Endothelial cell of umbilical vein (primary cell): ENCODE measurements around the gene RDH14. TPM values are rescaled to one million over a fixed set of nuclear protein-coding genes. Genes with fewer than 3 reads are reported as not detected.

Experiments used
- BruUV-seq: library from RNA; stranded (reverse); fragments of 400-500 nt; replicated peaks from 2 replicates; lab custom pipeline; 2021; lab: Mats Ljungman, UMichigan
- CTCF ChIA-PET: fragments of 300-600, 350-600 bp; sonication (Branson Sonifier 250); formaldehyde crosslinking; loops from one replicate; lab custom pipeline; 2021; ENCODE audit warnings: antibody characterized with exemption, inconsistent platforms; lab: Charles Lee
- POLR2A ChIA-PET: fragments of 300-600, 350-600 bp; sonication (Branson Sonifier 250); formaldehyde crosslinking; loops from one replicate; lab custom pipeline; 2021; ENCODE audit warnings: antibody characterized with exemption, inconsistent platforms; lab: Charles Lee
- DNase-seq: peaks from one replicate; pipeline ENCODE4 v3.0.0-alpha.2; 2011; ENCODE audit warnings: low read depth, low spot score
- FAIRE-seq: peaks from 2 replicates; lab custom pipeline; 2011; peaks lifted over from hg19 to GRCh38; lab: Jason Lieb, UNC
- H2AFZ ChIP-seq: 2 replicates; pipeline ENCODE4 v1.6.0; 2012; ENCODE audit warnings: low read depth, low read length, control low read depth, inconsistent platforms
- H3K27ac ChIP-seq: 2 replicates; pipeline ENCODE4 v1.5.1; 2011; ENCODE audit warnings: low read depth, mild to moderate bottlenecking, control low read depth, low read length, moderate library complexity; ENCODE audit not compliant: insufficient read depth
- H3K27me3 ChIP-seq, 2 experiments: 2 replicates each; pipeline versions ENCODE4 v1.6.0 to v1.6.1; 2011; ENCODE audit warnings: low read length in 2 of 2, mixed read lengths in 1 of 2; ENCODE audit not compliant: control insufficient read depth in 2 of 2, insufficient read depth in 2 of 2
- H3K36me3 ChIP-seq, 2 experiments: 2 replicates in 1 of 2; 3 replicates in 1 of 2; pipeline ENCODE4 v1.5.1; 2011; ENCODE audit warnings: low read length in 2 of 2, mild to moderate bottlenecking in 1 of 2, moderate library complexity in 1 of 2; ENCODE audit not compliant: control insufficient read depth in 2 of 2, insufficient read depth in 2 of 2; ENCODE audit errors: extremely low read depth in 1 of 2
- H3K4me1 ChIP-seq: 3 replicates; pipeline ENCODE4 v1.5.1; 2011; ENCODE audit warnings: mild to moderate bottlenecking, low read length; ENCODE audit not compliant: control insufficient read depth, insufficient read depth; ENCODE audit errors: extremely low read depth
- H3K4me2 ChIP-seq: 2 replicates; pipeline ENCODE4 v1.6.1; 2011; ENCODE audit warnings: low read length, control low read depth, mixed read lengths; ENCODE audit not compliant: insufficient read depth
- H3K4me3 ChIP-seq, 3 experiments: fragments of 200-600 bp in 1 of 3; sonication (generic), shearing (Covaris generic) in 1 of 3; replicated peaks in 1 of 3; 2 replicates each; pipeline ENCODE4 v1.5.1; 2011 to 2016; ENCODE audit warnings: control low read depth in 3 of 3, low read length in 3 of 3, mild to moderate bottlenecking in 2 of 3, inconsistent platforms in 1 of 3, low read depth in 1 of 3, moderate library complexity in 1 of 3; ENCODE audit not compliant: insufficient read depth in 1 of 3
- H3K79me2 ChIP-seq: 2 replicates; pipeline ENCODE4 v1.6.0; 2012; ENCODE audit warnings: low read length, inconsistent platforms; ENCODE audit not compliant: control insufficient read depth, insufficient read depth
- H3K9ac ChIP-seq: replicated peaks from 2 replicates; pipeline ENCODE3; 2011; ENCODE audit warnings: low read length, control low read depth; ENCODE audit not compliant: insufficient read depth; ENCODE audit errors: extremely low read depth
- H3K9me1 ChIP-seq: replicated peaks from 3 replicates; pipeline ENCODE4 v1.6.0; 2011; ENCODE audit warnings: mild to moderate bottlenecking, low read length; ENCODE audit not compliant: control insufficient read depth, insufficient read depth; ENCODE audit errors: extremely low read depth
- H3K9me3 ChIP-seq: replicated peaks from 2 replicates; pipeline ENCODE4 v1.5.1; 2012; ENCODE audit warnings: low read length, inconsistent platforms; ENCODE audit not compliant: control insufficient read depth, insufficient read depth
- H4K20me1 ChIP-seq: replicated peaks from 2 replicates; pipeline ENCODE3; 2011; ENCODE audit warnings: mild to moderate bottlenecking, low read length; ENCODE audit not compliant: control insufficient read depth, insufficient read depth; ENCODE audit errors: extremely low read depth
- EZH2 ChIP-seq: IDR thresholded peaks from 2 replicates; pipeline ENCODE4 v1.6.1; 2012; ENCODE audit warnings: borderline replicate concordance, low read depth, mild to moderate bottlenecking, moderate library complexity, low read length, inconsistent platforms; ENCODE audit not compliant: severe bottlenecking
- FOS ChIP-seq: IDR thresholded peaks from 2 replicates; pipeline ENCODE4 v1.6.1; 2011; ENCODE audit warnings: mild to moderate bottlenecking, low read length, moderate library complexity, borderline replicate concordance; ENCODE audit not compliant: insufficient read depth
- GATA2 ChIP-seq: IDR thresholded peaks from 2 replicates; pipeline ENCODE4 v1.7.0; 2011; ENCODE audit warnings: low read depth, mild to moderate bottlenecking, moderate library complexity, mixed read lengths, low read length; ENCODE audit not compliant: insufficient read length, insufficient read depth
- JUN ChIP-seq: IDR thresholded peaks from 2 replicates; pipeline ENCODE4 v1.6.1; 2011; ENCODE audit warnings: borderline replicate concordance, low read depth; ENCODE audit not compliant: insufficient read length, insufficient read depth
- MYC ChIP-seq: IDR thresholded peaks from one replicate; pipeline ENCODE4 v1.6.1; 2011; ENCODE audit warnings: mild to moderate bottlenecking, low read depth, low read length
- POLR2A ChIP-seq: IDR thresholded peaks from 2 replicates; pipeline ENCODE4 v1.6.1; 2012; ENCODE audit warnings: low read depth, mild to moderate bottlenecking, control low read depth, low read length
- POLR2AphosphoS5 ChIP-seq: IDR thresholded peaks from 2 replicates; pipeline ENCODE4 v1.6.1; 2012; ENCODE audit warnings: low read depth, mild to moderate bottlenecking, control low read depth, low read length, moderate library complexity; ENCODE audit not compliant: insufficient read depth
- dilution Hi-C: fragments of 300-500 bp; cut with MboI; formaldehyde crosslinking; loops from one replicate; pipeline ENCODE4 v1.15.0; 2019; ENCODE audit warnings: low sequenced_read_pairs; ENCODE audit not compliant: extremely low pct_ligation_motif_present
- intact Hi-C: fragments of 100-400 bp; cut with micrococcal nuclease; formaldehyde crosslinking; loops from one replicate; pipeline ENCODE4 v1.10.0; 2022
- polyA plus RNA-seq, 4 experiments: library from polyadenylated mRNA; depleted of rRNA in 3 of 4; stranded (reverse) in 3 of 4; unstranded in 1 of 4; fragments of >200 nt; gene quantifications; 2 replicates each; pipeline versions ENCODE4 v1.2.1 to v1.2.3, GENCODE V29; 2011 to 2012; ENCODE audit warnings: missing spikeins in 1 of 4
- total RNA-seq: library from RNA; stranded (reverse); gene quantifications from 2 replicates; pipeline ENCODE4 v1.2.3, GENCODE V29; 2021
- TF ChIP-seq, protein P1 (sequence below), 2 donors: IDR thresholded peaks; 1 replicate in 1 of 2; 2 replicates in 1 of 2; pipeline ENCODE4 v1.5.1; 2011; ENCODE audit warnings: low read length in 2 of 2, mild to moderate bottlenecking in 2 of 2, moderate library complexity in 2 of 2, control low read depth in 1 of 2, inconsistent platforms in 1 of 2, low read depth in 1 of 2; ENCODE audit not compliant: insufficient read depth in 1 of 2; ENCODE audit errors: extremely low read depth in 1 of 2
- TF ChIP-seq, protein P2 (sequence below): IDR thresholded peaks from 2 replicates; pipeline ENCODE4 v1.6.1; 2011; ENCODE audit not compliant: insufficient read depth, insufficient read length

RDH14 gene
- total and polyA plus RNA-seq, 2 donors (not counting 3 experiments of a cell fraction or from before 2014, with no cell fraction given): 8.8 to 12.4 TPM

DNA sequence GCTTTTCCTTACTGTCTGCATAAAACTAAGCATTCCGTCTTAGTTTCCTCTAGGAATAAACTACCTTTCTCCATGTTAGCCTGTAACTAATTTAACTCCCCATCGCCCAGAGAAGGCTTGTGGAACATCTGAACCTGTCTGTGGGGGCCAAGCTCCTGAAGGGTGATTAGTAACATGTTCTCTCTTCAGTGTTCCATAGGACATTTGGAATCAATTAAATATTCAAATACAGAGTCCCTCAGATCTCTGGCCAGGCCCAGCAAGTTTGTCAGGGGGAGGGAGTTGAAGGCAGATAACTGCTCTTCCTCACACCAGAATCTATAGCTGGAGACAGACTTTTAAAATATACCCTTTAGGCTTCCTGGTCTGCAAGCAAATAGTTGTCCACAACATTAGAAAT lies 8.8 kb downstream of the RDH14 start:
- Histone ChIP-seq H3K4me1 (peaks cover 18% of the 10 kb centered on the region), H3K27ac (peak overlapping the region; percentile 50), H3K4me2 (no peak overlapping the region), H3K9me3 (no peaks in the 10 kb centered on the region), H3K9me1 (no peaks in the 10 kb centered on the region), H3K9ac (no peak overlapping the region), H3K79me2 (peaks cover 2% of the 10 kb centered on the region), H3K27me3 (no peaks in the 10 kb centered on the region), H3K36me3 (peaks cover 5 to 9% of the 10 kb centered on the region in 2 experiments), H3K4me3 (no peak overlapping the region), H4K20me1 (no peaks in the 10 kb centered on the region), H2AFZ (no peak overlapping the region)
- CTCF ChIA-PET: interaction anchor here (1.4 to 1.7 kb wide), 2 partner anchors 20 to 799 kb away, joined by 4 read pairs; no protein-coding TSS in a partner anchor
- DNase-seq (no peak), FAIRE-seq (no peak)
- POLR2A ChIA-PET: no interaction called here
- intact Hi-C loops (no loop called here), dilution Hi-C loops (no loop called here)
- TF ChIP-seq GATA2 (no peak), EZH2 (no peak), JUN (no peak), POLR2A (no peak), POLR2AphosphoS5 (no peak), MYC (no peak), FOS (no peak)
- TF ChIP-seq, protein P1, sequence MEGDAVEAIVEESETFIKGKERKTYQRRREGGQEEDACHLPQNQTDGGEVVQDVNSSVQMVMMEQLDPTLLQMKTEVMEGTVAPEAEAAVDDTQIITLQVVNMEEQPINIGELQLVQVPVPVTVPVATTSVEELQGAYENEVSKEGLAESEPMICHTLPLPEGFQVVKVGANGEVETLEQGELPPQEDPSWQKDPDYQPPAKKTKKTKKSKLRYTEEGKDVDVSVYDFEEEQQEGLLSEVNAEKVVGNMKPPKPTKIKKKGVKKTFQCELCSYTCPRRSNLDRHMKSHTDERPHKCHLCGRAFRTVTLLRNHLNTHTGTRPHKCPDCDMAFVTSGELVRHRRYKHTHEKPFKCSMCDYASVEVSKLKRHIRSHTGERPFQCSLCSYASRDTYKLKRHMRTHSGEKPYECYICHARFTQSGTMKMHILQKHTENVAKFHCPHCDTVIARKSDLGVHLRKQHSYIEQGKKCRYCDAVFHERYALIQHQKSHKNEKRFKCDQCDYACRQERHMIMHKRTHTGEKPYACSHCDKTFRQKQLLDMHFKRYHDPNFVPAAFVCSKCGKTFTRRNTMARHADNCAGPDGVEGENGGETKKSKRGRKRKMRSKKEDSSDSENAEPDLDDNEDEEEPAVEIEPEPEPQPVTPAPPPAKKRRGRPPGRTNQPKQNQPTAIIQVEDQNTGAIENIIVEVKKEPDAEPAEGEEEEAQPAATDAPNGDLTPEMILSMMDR (IDR thresholded peaks at IDR 0.05; ENCODE audit: extremely low read depth in 1 of 2, insufficient read depth in 1 of 2, low read depth in 1 of 2, low read length in 2 of 2): no peak
- TF ChIP-seq, protein P2, sequence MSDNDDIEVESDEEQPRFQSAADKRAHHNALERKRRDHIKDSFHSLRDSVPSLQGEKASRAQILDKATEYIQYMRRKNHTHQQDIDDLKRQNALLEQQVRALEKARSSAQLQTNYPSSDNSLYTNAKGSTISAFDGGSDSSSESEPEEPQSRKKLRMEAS: no peak
- BruUV-seq: no TSS peak
